ENCODE results near the gene VWC2L. TPM values are rescaled to one million over a fixed set of nuclear protein-coding genes. Genes with fewer than 3 reads are reported as not detected.

The VWC2L gene
- total RNA-seq, 3 donors from 2014 or later: not detected

DNA sequence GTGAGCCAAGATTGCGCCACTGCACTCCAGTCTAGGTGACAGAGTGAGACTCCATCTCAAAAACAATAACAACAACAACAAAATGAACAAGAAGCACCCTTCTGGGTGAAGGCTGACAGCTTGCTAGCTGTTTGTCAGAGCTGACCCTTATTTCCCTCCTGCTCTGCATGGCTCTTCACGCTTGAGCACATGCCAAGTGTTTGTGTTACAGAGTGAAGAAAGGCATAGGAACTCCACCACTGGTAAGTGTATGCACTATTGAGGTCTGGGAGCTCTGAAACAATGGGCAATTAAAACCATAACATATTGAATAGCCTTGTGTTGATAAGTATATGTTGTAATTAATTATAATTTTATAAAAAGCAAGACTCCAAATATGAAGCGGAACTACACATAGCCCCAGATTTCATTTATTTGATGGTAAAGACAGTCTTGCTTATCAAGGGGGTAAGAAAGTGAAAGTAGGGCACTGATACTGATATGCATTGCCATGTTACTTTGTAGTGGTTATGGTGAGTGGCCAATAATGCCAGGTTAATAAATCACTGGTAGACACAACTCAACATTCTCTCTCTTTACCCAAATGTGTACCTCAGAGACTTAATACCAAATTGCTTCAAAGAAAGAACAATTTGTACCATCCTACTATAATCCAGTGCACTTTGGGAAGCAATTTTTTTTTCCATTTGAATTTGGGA lies 163.4 kb downstream of the VWC2L start:
- Mint-ChIP-seq H3K4me3 (no peak overlapping the region), H3K36me3 (ENCODE audit: insufficient read depth) (no peaks in the 10 kb centered on the region), H3K27me3 (ENCODE audit: low read depth) (peaks cover 2% of the 10 kb centered on the region), H3K4me1 (ENCODE audit: low read depth) (peaks cover 6% of the 10 kb centered on the region), H3K9me3 (no peaks in the 10 kb centered on the region)
- DNase-seq (no peak), ATAC-seq (no peak)

DNA sequence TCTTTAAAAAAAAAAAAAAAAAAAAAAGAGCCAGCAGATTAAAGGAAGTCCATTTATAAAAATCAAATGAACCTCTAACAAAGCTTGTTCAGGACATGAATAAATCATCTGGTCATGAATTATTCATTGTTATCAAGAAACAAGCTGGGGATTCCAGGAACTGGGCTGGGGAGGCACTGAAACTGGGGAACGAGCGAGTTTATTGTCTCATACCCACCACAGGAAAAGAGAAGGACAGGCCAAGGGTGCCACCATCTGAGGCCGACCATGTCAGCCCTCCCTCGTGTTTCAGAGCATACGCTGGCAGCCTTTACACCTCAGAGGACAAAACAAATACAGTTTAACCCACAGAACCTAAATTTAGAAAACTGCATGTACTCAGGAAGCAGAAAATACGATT lies 164.2 kb downstream of the VWC2L start:
- no peak overlapping the region for H3K4me3 Mint-ChIP-seq
- no peak for DNase-seq
- H3K4me1 Mint-ChIP-seq (ENCODE audit: low read depth): peaks cover 6% of the 10 kb centered on the region
- peaks cover 2% of the 10 kb centered on the region for H3K27me3 Mint-ChIP-seq (ENCODE audit: low read depth)
- H3K36me3 Mint-ChIP-seq (ENCODE audit: insufficient read depth): no peaks in the 10 kb centered on the region
- ATAC-seq: no peak
- no peaks in the 10 kb centered on the region for H3K9me3 Mint-ChIP-seq

DNA sequence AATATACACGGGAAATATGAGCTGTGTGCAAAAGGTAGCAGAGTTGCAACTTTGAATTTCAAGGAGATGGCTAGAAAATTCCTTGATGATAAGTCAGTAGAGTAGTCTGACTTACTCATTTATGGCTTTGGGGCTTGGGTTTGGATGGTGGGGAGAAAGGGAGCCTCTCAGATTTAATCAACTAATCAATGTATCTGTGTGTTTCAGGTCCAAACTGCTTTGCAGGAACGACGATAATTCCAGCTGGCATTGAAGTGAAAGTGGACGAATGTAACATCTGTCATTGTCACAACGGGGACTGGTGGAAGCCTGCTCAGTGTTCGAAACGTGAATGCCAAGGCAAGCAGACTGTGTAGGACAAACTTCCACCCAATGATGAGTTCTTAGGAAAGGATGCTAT lies 164.6 kb downstream of the VWC2L start:
- no peaks in the 10 kb centered on the region for H3K36me3 Mint-ChIP-seq (ENCODE audit: insufficient read depth)
- H3K27me3 Mint-ChIP-seq (ENCODE audit: low read depth): peaks cover 2% of the 10 kb centered on the region
- ATAC-seq (no peak), DNase-seq (no peak)
- no peak overlapping the region for H3K4me3 Mint-ChIP-seq
- peaks cover 6% of the 10 kb centered on the region for H3K4me1 Mint-ChIP-seq (ENCODE audit: low read depth)
- H3K9me3 Mint-ChIP-seq: no peaks in the 10 kb centered on the region

DNA sequence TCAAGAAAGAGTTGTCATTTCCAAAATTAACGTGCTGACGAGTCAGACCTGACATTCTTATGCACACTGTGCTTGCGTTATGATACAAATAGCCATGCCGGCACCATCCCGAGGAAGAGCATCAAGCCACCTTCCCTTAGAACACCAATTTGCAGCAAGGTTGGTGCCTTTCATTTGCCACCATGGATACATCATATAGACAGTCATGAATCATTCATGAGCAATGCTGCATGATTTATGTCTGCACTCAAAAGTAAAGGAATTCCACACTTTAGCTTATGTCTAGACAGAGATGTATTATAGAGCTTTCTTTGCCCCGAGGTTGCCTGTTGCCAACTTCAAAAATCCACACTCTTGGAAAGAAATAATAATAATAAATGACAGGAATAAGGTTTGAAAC lies 166.9 kb downstream of the VWC2L start:
- Mint-ChIP-seq H3K36me3 (ENCODE audit: insufficient read depth) (no peaks in the 10 kb centered on the region), H3K4me1 (ENCODE audit: low read depth) (peaks cover 6% of the 10 kb centered on the region), H3K4me3 (no peak overlapping the region), H3K9me3 (no peaks in the 10 kb centered on the region), H3K27me3 (ENCODE audit: low read depth) (no peaks in the 10 kb centered on the region)
- no peak for DNase-seq
- ATAC-seq: no peak

DNA sequence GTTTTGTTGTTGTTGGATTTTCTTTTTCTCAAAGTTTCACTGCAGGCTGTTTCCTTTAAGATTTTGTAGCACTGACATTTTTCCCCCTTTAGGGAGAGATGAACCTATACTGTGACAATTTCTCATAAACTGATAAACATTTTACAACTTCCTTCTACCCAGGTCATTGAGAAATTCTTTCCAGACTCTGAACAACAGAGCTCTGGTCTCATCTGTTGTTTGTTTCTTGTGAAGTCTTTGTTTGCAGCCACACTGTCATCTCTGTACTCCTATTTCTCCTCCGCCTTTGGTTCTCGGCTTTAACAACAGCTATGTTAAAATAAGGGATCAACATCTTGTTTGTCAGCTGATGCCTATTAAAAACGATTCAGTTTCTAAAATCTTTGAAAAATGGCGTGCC lies 167.6 kb downstream of the VWC2L start:
- no peaks in the 10 kb centered on the region for H3K9me3 Mint-ChIP-seq
- no peak overlapping the region for H3K4me3 Mint-ChIP-seq
- no peak for ATAC-seq
- H3K4me1 Mint-ChIP-seq (ENCODE audit: low read depth): peaks cover 6% of the 10 kb centered on the region
- no peaks in the 10 kb centered on the region for H3K27me3 Mint-ChIP-seq (ENCODE audit: low read depth)
- no peaks in the 10 kb centered on the region for H3K36me3 Mint-ChIP-seq (ENCODE audit: insufficient read depth)
- no peak for DNase-seq

DNA sequence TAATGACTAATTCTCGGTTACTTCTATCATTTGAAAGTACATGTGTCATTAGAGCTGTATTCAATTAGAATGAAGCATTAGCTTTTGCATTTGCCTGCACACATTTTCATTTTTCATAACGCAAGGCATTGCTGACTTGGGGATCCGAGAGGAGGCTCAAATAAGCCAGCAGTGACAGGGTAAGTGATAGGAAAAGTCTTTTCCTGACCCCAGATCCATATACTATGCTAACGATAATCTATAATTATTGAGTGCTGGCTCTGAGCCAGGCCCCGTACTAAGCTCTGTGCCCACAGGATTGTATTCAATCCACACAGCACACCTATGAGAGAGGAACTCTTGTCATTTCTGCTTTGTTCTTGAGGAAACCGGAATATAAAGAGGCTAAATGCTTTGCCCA lies 168.2 kb downstream of the VWC2L start:
- Mint-ChIP-seq H3K36me3 (ENCODE audit: insufficient read depth) (no peaks in the 10 kb centered on the region), H3K4me1 (ENCODE audit: low read depth) (peaks cover 6% of the 10 kb centered on the region), H3K27me3 (ENCODE audit: low read depth) (no peaks in the 10 kb centered on the region), H3K9me3 (no peaks in the 10 kb centered on the region), H3K4me3 (no peak overlapping the region)
- DNase-seq (no peak), ATAC-seq (no peak)

DNA sequence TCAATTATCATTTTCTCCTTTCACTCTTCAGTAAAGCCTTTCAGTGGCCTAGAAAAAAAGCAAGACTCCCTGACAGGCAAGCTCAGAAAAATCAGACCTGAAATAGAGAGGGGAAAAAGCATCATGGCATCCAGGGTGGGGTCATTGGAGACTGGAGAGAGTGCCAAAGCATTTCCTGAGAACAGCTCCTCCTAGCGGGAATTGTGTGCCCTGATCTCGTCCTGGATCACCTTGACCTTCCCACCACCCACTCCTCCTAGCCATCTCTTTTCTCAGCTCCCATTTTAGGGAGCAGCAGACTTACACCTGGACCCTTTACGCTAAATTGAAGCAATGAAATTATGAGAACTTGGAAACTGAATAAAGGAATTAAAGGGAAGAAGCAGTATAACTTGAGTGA lies 176.6 kb downstream of the VWC2L start:
- Mint-ChIP-seq H3K4me3 (no peak overlapping the region), H3K9me3 (no peaks in the 10 kb centered on the region), H3K27me3 (ENCODE audit: low read depth) (peaks cover 2% of the 10 kb centered on the region), H3K36me3 (ENCODE audit: insufficient read depth) (no peaks in the 10 kb centered on the region), H3K4me1 (ENCODE audit: low read depth) (no peaks in the 10 kb centered on the region)
- DNase-seq (no peak), ATAC-seq (no peak)

DNA sequence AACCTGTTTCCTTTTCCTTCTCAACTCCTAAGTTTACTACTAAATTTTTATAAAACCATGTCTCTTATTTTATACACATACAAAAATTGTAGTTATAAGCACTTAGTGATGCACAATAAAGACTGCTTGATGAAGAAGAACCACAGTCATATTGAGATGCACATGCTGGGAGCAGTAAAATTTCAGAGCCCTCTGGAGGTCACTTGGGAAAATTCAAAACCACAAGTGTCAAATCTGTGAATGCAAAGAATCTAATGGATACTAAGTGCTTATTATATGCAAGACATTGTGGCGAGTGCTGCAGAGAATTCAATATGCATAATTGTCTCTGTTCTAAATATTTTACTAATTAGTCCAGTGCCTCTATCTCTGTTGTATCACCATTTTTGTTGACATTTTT lies 180.5 kb downstream of the VWC2L start:
- no peaks in the 10 kb centered on the region for H3K36me3 Mint-ChIP-seq (ENCODE audit: insufficient read depth)
- H3K4me1 Mint-ChIP-seq (ENCODE audit: low read depth): no peaks in the 10 kb centered on the region
- H3K4me3 Mint-ChIP-seq: no peak overlapping the region
- peaks cover 2% of the 10 kb centered on the region for H3K27me3 Mint-ChIP-seq (ENCODE audit: low read depth)
- no peaks in the 10 kb centered on the region for H3K9me3 Mint-ChIP-seq
- ATAC-seq (no peak), DNase-seq (no peak)

DNA sequence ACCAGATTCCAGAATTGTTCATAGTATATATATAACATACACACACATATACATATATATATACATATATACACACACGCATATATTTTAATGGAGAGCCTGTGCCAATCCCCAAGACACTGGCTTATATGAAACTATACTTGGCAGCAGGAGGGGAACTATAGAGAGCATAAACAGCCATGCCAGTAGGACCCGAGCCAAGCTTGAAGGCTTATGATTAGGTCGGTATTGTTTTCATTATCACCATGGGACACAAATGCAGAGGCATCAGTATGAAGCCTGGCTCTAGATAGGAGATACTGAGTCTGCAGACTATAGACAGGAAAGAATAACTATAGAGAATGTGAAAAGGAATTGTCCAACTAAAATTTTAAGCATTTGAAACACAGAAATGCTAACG lies 181.2 kb downstream of the VWC2L start:
- H3K9me3 Mint-ChIP-seq: no peaks in the 10 kb centered on the region
- H3K4me3 Mint-ChIP-seq: no peak overlapping the region
- H3K4me1 Mint-ChIP-seq (ENCODE audit: low read depth): no peaks in the 10 kb centered on the region
- no peaks in the 10 kb centered on the region for H3K36me3 Mint-ChIP-seq (ENCODE audit: insufficient read depth)
- H3K27me3 Mint-ChIP-seq (ENCODE audit: low read depth): peaks cover 2% of the 10 kb centered on the region
- ATAC-seq: no peak
- no peak for DNase-seq

DNA sequence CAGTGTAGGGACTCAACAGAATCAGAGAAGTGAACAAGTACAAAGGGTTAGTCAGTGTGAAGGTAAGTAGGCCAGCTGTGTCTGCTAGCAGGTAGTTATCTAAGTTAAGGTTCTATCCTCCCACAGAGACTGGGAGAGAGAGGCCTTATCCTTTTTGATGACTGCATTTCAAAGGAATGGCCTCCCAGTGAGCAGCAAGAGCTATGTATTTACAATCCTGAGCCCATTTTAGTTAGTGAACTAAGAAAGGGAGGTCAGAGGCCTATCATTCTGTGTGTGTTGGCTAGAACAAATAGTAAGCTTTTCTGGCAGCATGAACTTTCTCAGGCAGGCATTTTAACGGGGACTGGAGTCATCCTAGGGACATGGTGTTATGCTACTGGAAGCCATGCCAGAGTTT lies 182.9 kb downstream of the VWC2L start:
- H3K27me3 Mint-ChIP-seq (ENCODE audit: low read depth): no peaks in the 10 kb centered on the region
- ATAC-seq: no peak

DNA sequence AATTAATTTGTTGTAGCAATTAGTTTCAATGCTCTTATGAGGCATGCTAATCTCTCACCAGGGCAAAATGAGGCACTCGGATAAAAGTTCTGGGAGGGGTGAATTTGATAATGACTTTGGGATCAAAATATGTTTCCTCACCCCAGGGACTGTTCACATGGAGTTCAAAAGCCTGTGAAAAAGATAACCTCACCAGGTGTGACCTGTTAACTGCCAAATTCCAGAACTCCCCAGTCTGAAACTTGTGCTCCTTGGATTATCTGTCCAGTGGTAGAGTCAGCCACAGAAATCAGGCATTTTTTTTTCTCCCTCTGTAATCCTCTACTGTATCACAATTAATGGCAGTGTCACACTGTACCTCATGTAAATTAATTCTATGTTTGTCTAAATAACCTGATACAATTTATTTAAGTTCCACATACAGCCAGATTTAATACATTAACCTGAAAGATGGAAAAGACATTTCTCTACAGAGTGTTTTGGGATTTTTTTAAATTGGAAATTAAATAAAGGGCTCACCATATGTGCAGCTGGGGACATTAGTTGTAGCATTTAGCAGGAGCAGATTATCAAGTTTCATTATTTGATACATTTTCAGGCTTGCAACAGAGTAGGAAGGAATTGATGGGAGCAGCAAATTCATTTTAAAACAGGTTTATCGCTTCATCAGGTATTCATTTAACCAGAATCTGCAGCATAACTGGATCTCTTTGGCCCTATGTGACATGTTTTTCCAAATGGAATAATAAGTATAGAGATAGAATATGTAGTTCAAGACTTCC lies 191.2 kb downstream of the VWC2L start:
- no peak for ATAC-seq
- no peaks in the 10 kb centered on the region for H3K9me3 Mint-ChIP-seq
- no peaks in the 10 kb centered on the region for H3K27me3 Mint-ChIP-seq (ENCODE audit: low read depth)
- no peaks in the 10 kb centered on the region for H3K4me1 Mint-ChIP-seq (ENCODE audit: low read depth)
- no peak overlapping the region for H3K4me3 Mint-ChIP-seq
- H3K36me3 Mint-ChIP-seq (ENCODE audit: insufficient read depth): no peaks in the 10 kb centered on the region
- DNase-seq: no peak

More for the DNA sequence above, 182.9 kb downstream of the VWC2L start:
- no peak for DNase-seq
- Mint-ChIP-seq H3K4me3 (no peak overlapping the region), H3K36me3 (ENCODE audit: insufficient read depth) (no peaks in the 10 kb centered on the region), H3K4me1 (ENCODE audit: low read depth) (no peaks in the 10 kb centered on the region), H3K9me3 (no peaks in the 10 kb centered on the region)

DNA sequence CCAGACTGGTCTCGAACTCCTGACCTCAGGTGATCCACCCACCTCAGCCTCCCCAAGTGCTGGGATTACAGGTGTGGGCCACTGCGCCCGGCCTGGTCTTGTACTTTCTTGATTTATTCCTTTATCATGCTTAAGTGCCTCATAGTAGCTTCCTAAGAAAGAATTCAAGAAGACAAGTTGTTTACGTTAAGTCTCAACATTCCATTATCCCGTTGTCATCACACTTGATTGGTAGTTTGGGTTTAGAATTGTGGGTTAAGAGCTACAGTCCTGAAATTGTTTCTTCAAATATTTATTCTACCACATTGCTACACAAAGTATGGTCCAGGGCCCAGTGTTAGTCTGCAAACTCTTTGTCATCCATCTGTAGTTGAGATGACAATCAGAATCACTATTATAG lies 194.0 kb downstream of the VWC2L start:
- DNase-seq (no peak), ATAC-seq (no peak)
- no peaks in the 10 kb centered on the region for H3K9me3 Mint-ChIP-seq
- no peaks in the 10 kb centered on the region for H3K4me1 Mint-ChIP-seq (ENCODE audit: low read depth)
- H3K36me3 Mint-ChIP-seq (ENCODE audit: insufficient read depth): no peaks in the 10 kb centered on the region
- no peaks in the 10 kb centered on the region for H3K27me3 Mint-ChIP-seq (ENCODE audit: low read depth)
- H3K4me3 Mint-ChIP-seq: no peak overlapping the region

DNA sequence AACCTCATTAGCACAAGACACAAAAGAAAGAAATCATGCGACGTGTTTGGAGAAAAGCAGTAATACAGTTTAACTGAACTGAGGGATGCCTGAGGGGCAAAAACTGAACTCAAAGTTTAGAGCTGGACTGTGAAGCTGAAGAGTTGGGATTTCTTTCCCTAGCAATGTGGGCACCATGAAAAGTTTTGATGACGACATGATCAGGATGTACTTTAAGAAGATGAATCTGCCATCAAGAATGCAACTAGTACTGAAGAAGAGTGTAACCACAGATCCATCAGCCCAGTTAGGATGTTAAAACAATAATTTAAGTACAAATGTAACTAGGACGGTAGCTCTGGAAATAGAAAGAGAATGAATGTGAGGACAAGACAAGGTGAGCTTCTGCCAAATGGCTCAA lies 196.2 kb downstream of the VWC2L start:
- ATAC-seq (no peak), DNase-seq (no peak)
- Mint-ChIP-seq H3K36me3 (ENCODE audit: insufficient read depth) (no peaks in the 10 kb centered on the region), H3K27me3 (ENCODE audit: low read depth) (no peaks in the 10 kb centered on the region), H3K4me3 (no peak overlapping the region), H3K9me3 (no peaks in the 10 kb centered on the region), H3K4me1 (ENCODE audit: low read depth) (no peaks in the 10 kb centered on the region)

DNA sequence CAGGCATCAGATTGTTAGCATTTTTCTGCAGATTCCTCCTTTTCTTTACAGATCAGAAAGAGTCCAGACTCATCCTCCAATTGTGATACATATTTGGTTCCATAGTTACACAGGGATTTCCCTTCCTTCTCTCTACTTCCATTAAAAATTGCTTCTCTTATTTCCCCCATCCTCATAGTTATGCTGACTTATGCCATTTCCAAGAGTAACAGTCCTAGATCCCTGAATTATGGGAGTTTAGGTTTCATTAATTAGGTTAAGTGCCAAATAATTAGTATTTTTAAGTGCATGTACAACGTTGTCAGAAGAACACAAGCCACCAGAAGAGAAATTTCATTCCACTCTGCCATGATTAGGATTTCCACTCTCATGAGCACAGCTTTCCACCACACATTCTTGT lies 200.2 kb downstream of the VWC2L start:
- no peak for ATAC-seq
- H3K27me3 Mint-ChIP-seq (ENCODE audit: low read depth): no peaks in the 10 kb centered on the region

DNA sequence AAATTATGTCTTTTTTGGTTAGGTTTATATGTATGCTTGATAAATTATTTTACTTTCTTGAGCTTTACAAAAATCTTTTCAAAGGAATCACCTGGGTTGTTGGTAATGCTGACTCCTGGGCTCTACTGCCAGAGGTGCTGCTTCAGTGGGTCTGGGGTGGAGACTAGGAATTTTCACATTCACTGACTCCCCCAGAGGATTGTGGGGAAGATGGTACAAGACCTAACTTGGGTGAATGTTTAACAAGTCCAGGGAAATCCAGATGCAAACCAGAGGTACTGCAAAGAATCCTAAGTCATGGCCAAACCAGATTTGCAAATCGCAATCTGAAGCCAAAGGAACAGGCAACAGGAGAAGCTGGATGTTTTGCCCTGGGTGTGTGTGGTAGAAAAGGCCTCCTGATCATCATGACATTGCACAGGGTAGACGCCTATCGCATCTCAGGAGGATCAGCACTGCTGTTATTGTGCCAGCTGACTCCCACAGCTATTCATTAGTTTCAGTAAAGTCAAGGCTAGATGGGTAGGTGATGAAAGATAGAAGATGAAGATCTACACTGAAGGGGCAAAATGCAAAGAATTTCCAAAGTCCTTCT lies 213.4 kb downstream of the VWC2L start:
- Mint-ChIP-seq H3K9me3 (no peaks in the 10 kb centered on the region), H3K4me1 (ENCODE audit: low read depth) (no peaks in the 10 kb centered on the region), H3K27me3 (ENCODE audit: low read depth) (no peaks in the 10 kb centered on the region), H3K4me3 (no peak overlapping the region), H3K36me3 (ENCODE audit: insufficient read depth) (no peaks in the 10 kb centered on the region)
- ATAC-seq: no peak
- DNase-seq: no peak

More for the DNA sequence above, 200.2 kb downstream of the VWC2L start:
- Mint-ChIP-seq H3K4me1 (ENCODE audit: low read depth) (no peaks in the 10 kb centered on the region), H3K9me3 (no peaks in the 10 kb centered on the region), H3K4me3 (no peak overlapping the region), H3K36me3 (ENCODE audit: insufficient read depth) (no peaks in the 10 kb centered on the region)
- DNase-seq: no peak

Data from activated T-cell treated with anti-CD3 and anti-CD28 coated beads, Interleukin-2, amount 50 U/mL, for 4 hours (primary cell).